ENCODE measurements around the gene RPS6KA2.

The RPS6KA2 gene

GRCh38 chr6:166667796-166668610 lies 41.0 kb upstream of the RPS6KA2 start:
- Histone ChIP-seq H3K4me3 (ENCODE audit: insufficient read depth, low read depth, low read length) (no peak overlapping the region), H3K27ac (ENCODE audit: insufficient read depth, low read depth, low read length, poor library complexity, severe bottlenecking) (no peak overlapping the region), H3K36me3 (ENCODE audit: control insufficient read depth, insufficient read depth, low read length) (no peaks in the 10 kb centered on the region), H3K4me1 (ENCODE audit: control insufficient read depth, insufficient read depth, low read length) (peaks cover 12% of the 10 kb centered on the region), H3K27me3 (ENCODE audit: control insufficient read depth, insufficient read depth, low read length, poor library complexity, severe bottlenecking) (no peaks in the 10 kb centered on the region), H3K9me3 (ENCODE audit: control insufficient read depth, low read length) (no peaks in the 10 kb centered on the region)
- WGBS, 2 experiments: 87% methylated on average over 18 of the region's 18 CpGs

- Histone ChIP-seq H3K4me1 (ENCODE audit: control insufficient read depth, insufficient read depth, low read length) (peaks cover 4% of the 10 kb centered on the region), H3K9me3 (ENCODE audit: control insufficient read depth, low read length) (no peaks in the 10 kb centered on the region), H3K27me3 (ENCODE audit: control insufficient read depth, insufficient read depth, low read length, poor library complexity, severe bottlenecking) (no peaks in the 10 kb centered on the region), H3K4me3 (ENCODE audit: insufficient read depth, low read depth, low read length) (no peak overlapping the region), H3K27ac (ENCODE audit: insufficient read depth, low read depth, low read length, poor library complexity, severe bottlenecking) (no peak overlapping the region), H3K36me3 (ENCODE audit: control insufficient read depth, insufficient read depth, low read length) (no peaks in the 10 kb centered on the region)
- 91 to 98% methylated on average over 4 to 5 of the region's 5 CpGs for WGBS, 2 experiments
Measured at GRCh38 chr6:166664135-166664534, 37.1 kb upstream of the RPS6KA2 start.

GRCh38 chr6:166663568-166663967 lies 36.5 kb upstream of the RPS6KA2 start:
- no peak overlapping the region for H3K27ac ChIP-seq (ENCODE audit: insufficient read depth, low read depth, low read length, poor library complexity, severe bottlenecking)
- H3K27me3 ChIP-seq (ENCODE audit: control insufficient read depth, insufficient read depth, low read length, poor library complexity, severe bottlenecking): no peaks in the 10 kb centered on the region
- H3K4me1 ChIP-seq (ENCODE audit: control insufficient read depth, insufficient read depth, low read length): peaks cover 4% of the 10 kb centered on the region
- WGBS, 2 experiments: 78% methylated on average over 6 of the region's 6 CpGs
- no peaks in the 10 kb centered on the region for H3K9me3 ChIP-seq (ENCODE audit: control insufficient read depth, low read length)
- H3K4me3 ChIP-seq (ENCODE audit: insufficient read depth, low read depth, low read length): no peak overlapping the region
- no peaks in the 10 kb centered on the region for H3K36me3 ChIP-seq (ENCODE audit: control insufficient read depth, insufficient read depth, low read length)

GRCh38 chr6:166662690-166663089 lies 35.6 kb upstream of the RPS6KA2 start:
- H3K36me3 ChIP-seq (ENCODE audit: control insufficient read depth, insufficient read depth, low read length): no peaks in the 10 kb centered on the region
- peaks cover 1% of the 10 kb centered on the region for H3K4me1 ChIP-seq (ENCODE audit: control insufficient read depth, insufficient read depth, low read length)
- WGBS, 2 experiments: 95% methylated on average over 11 of the region's 11 CpGs
- H3K9me3 ChIP-seq (ENCODE audit: control insufficient read depth, low read length): no peaks in the 10 kb centered on the region
- no peaks in the 10 kb centered on the region for H3K27me3 ChIP-seq (ENCODE audit: control insufficient read depth, insufficient read depth, low read length, poor library complexity, severe bottlenecking)
- H3K4me3 ChIP-seq (ENCODE audit: insufficient read depth, low read depth, low read length): no peak overlapping the region
- H3K27ac ChIP-seq (ENCODE audit: insufficient read depth, low read depth, low read length, poor library complexity, severe bottlenecking): no peak overlapping the region

- Histone ChIP-seq H3K4me3 (ENCODE audit: insufficient read depth, low read depth, low read length) (no peak overlapping the region), H3K4me1 (ENCODE audit: control insufficient read depth, insufficient read depth, low read length) (peaks cover 3% of the 10 kb centered on the region), H3K36me3 (ENCODE audit: control insufficient read depth, insufficient read depth, low read length) (no peaks in the 10 kb centered on the region), H3K27ac (ENCODE audit: insufficient read depth, low read depth, low read length, poor library complexity, severe bottlenecking) (no peak overlapping the region), H3K27me3 (ENCODE audit: control insufficient read depth, insufficient read depth, low read length, poor library complexity, severe bottlenecking) (peaks cover 12% of the 10 kb centered on the region), H3K9me3 (ENCODE audit: control insufficient read depth, low read length) (no peaks in the 10 kb centered on the region)
- WGBS, 2 experiments: 96 to 97% methylated on average over 8 to 10 of the region's 12 CpGs
Measured at GRCh38 chr6:166661327-166662085, 34.5 kb upstream of the RPS6KA2 start.

- peaks cover 10% of the 10 kb centered on the region for H3K4me1 ChIP-seq (ENCODE audit: control insufficient read depth, insufficient read depth, low read length)
- no peaks in the 10 kb centered on the region for H3K9me3 ChIP-seq (ENCODE audit: control insufficient read depth, low read length)
- 90 to 94% methylated on average over 5 of the region's 5 CpGs for WGBS, 2 experiments
- H3K27ac ChIP-seq (ENCODE audit: insufficient read depth, low read depth, low read length, poor library complexity, severe bottlenecking): no peak overlapping the region
- H3K4me3 ChIP-seq (ENCODE audit: insufficient read depth, low read depth, low read length): no peak overlapping the region
- peaks cover 23% of the 10 kb centered on the region for H3K27me3 ChIP-seq (ENCODE audit: control insufficient read depth, insufficient read depth, low read length, poor library complexity, severe bottlenecking)
- no peaks in the 10 kb centered on the region for H3K36me3 ChIP-seq (ENCODE audit: control insufficient read depth, insufficient read depth, low read length)
Measured at GRCh38 chr6:166660157-166660688, 33.2 kb upstream of the RPS6KA2 start.

GRCh38 chr6:166659581-166659980 lies 32.5 kb upstream of the RPS6KA2 start:
- H3K27ac ChIP-seq (ENCODE audit: insufficient read depth, low read depth, low read length, poor library complexity, severe bottlenecking): no peak overlapping the region
- no peaks in the 10 kb centered on the region for H3K36me3 ChIP-seq (ENCODE audit: control insufficient read depth, insufficient read depth, low read length)
- no peaks in the 10 kb centered on the region for H3K9me3 ChIP-seq (ENCODE audit: control insufficient read depth, low read length)
- WGBS, 2 experiments: 96 to 97% methylated on average over 13 of the region's 13 CpGs
- peaks cover 10% of the 10 kb centered on the region for H3K4me1 ChIP-seq (ENCODE audit: control insufficient read depth, insufficient read depth, low read length)
- peaks cover 23% of the 10 kb centered on the region for H3K27me3 ChIP-seq (ENCODE audit: control insufficient read depth, insufficient read depth, low read length, poor library complexity, severe bottlenecking)
- H3K4me3 ChIP-seq (ENCODE audit: insufficient read depth, low read depth, low read length): no peak overlapping the region

- H3K36me3 ChIP-seq (ENCODE audit: control insufficient read depth, insufficient read depth, low read length): no peaks in the 10 kb centered on the region
- peaks cover 10% of the 10 kb centered on the region for H3K4me1 ChIP-seq (ENCODE audit: control insufficient read depth, insufficient read depth, low read length)
- H3K4me3 ChIP-seq (ENCODE audit: insufficient read depth, low read depth, low read length): no peak overlapping the region
- H3K9me3 ChIP-seq (ENCODE audit: control insufficient read depth, low read length): no peaks in the 10 kb centered on the region
- H3K27ac ChIP-seq (ENCODE audit: insufficient read depth, low read depth, low read length, poor library complexity, severe bottlenecking): no peak overlapping the region
- WGBS, 2 experiments: 93 to 94% methylated on average over 9 of the region's 9 CpGs
- H3K27me3 ChIP-seq (ENCODE audit: control insufficient read depth, insufficient read depth, low read length, poor library complexity, severe bottlenecking): peaks cover 23% of the 10 kb centered on the region
Measured at GRCh38 chr6:166658792-166659150, 31.7 kb upstream of the RPS6KA2 start.

GRCh38 chr6:166658115-166658791 lies 31.2 kb upstream of the RPS6KA2 start:
- no peak overlapping the region for H3K4me3 ChIP-seq (ENCODE audit: insufficient read depth, low read depth, low read length)
- no peak overlapping the region for H3K27ac ChIP-seq (ENCODE audit: insufficient read depth, low read depth, low read length, poor library complexity, severe bottlenecking)
- no peaks in the 10 kb centered on the region for H3K36me3 ChIP-seq (ENCODE audit: control insufficient read depth, insufficient read depth, low read length)
- H3K9me3 ChIP-seq (ENCODE audit: control insufficient read depth, low read length): no peaks in the 10 kb centered on the region
- H3K27me3 ChIP-seq (ENCODE audit: control insufficient read depth, insufficient read depth, low read length, poor library complexity, severe bottlenecking): peaks cover 23% of the 10 kb centered on the region
- peaks cover 10% of the 10 kb centered on the region for H3K4me1 ChIP-seq (ENCODE audit: control insufficient read depth, insufficient read depth, low read length)
- 91 to 92% methylated on average over 19 of the region's 19 CpGs for WGBS, 2 experiments

- Histone ChIP-seq H3K9me3 (ENCODE audit: control insufficient read depth, low read length) (no peaks in the 10 kb centered on the region), H3K27me3 (ENCODE audit: control insufficient read depth, insufficient read depth, low read length, poor library complexity, severe bottlenecking) (peaks cover 23% of the 10 kb centered on the region)
- WGBS, 2 experiments: 91 to 92% methylated on average over 9 of the region's 9 CpGs
Measured at GRCh38 chr6:166657531-166657930, 30.5 kb upstream of the RPS6KA2 start.

More at GRCh38 chr6:166657531-166657930, 30.5 kb upstream of the RPS6KA2 start:
- Histone ChIP-seq H3K27ac (ENCODE audit: insufficient read depth, low read depth, low read length, poor library complexity, severe bottlenecking) (no peak overlapping the region), H3K36me3 (ENCODE audit: control insufficient read depth, insufficient read depth, low read length) (no peaks in the 10 kb centered on the region), H3K4me1 (ENCODE audit: control insufficient read depth, insufficient read depth, low read length) (peaks cover 10% of the 10 kb centered on the region), H3K4me3 (ENCODE audit: insufficient read depth, low read depth, low read length) (no peak overlapping the region)
